GM19438 (cell line): ENCODE data around the gene GPSM1.

Experiments
- ATAC-seq: cut with Tn5 transposase; IDR thresholded peaks from one replicate; pipeline ENCODE4 v1.9.1; 2021; ENCODE audit warnings: low read depth; ENCODE audit not compliant: unreplicated experiment

Gene GPSM1

GRCh38 chr9:136303066-136303824 is 24.1 kb upstream of the GPSM1 start:
- ATAC-seq = no peak

DNA sequence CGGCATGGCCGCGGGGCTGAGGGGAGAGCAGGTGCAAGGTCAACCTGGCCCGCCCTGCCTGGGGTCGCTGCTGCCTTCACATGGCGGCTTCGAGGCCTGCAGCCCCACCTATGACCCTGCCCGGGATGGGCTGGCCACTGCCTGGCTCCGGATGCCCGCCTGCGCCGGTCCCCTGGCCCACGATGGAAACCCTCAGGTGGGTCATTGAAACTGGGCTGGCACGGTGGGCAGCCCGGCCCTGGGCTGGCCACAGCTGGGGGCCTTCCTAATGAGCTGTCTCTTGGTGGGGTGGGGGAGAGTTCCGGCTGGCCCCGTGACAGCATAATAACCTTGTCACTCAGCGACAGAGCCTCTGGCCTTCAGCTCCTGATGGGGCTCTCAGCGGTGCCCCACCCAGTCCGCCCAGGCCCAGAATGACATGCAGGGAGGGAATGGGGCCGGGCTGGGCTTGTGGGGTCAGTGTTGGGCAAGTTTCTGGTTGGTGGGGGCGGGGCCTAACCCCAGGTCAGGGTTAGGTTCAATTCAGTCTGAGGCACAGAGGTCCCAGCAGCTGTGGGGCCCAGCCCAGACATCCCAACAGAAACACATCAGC is 23.4 kb upstream of the GPSM1 start, which contains the start of gene CCDC187:
Gene CCDC187 (minus strand): TSS at position 270 of the 592 bp plus-strand sequence. CDS start 264 bp downstream, at position 6.
- no peak for ATAC-seq

DNA sequence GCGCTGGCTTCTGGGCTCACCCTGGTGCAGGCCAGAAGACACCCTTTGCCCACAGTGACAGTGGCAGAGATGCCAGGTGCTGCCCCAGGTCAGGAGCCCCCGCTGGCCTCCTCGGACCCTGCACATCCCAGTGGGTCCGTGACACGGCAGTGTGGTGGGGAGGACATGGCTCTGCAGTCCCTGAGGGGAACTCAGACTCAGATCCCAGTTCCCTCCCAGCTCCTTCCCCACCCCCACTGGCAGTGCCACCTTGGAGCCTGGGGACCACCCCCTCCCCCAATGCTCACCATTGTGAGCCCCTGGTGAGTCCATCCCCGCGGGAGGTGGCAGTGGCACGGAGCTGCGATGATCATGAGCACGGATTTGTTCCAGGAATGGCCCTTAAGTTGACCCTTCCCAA is 22.9 kb upstream of the GPSM1 start:
- no peak for ATAC-seq

GRCh38 chr9:136304981-136305380 is 22.4 kb upstream of the GPSM1 start:
- no peak for ATAC-seq

DNA sequence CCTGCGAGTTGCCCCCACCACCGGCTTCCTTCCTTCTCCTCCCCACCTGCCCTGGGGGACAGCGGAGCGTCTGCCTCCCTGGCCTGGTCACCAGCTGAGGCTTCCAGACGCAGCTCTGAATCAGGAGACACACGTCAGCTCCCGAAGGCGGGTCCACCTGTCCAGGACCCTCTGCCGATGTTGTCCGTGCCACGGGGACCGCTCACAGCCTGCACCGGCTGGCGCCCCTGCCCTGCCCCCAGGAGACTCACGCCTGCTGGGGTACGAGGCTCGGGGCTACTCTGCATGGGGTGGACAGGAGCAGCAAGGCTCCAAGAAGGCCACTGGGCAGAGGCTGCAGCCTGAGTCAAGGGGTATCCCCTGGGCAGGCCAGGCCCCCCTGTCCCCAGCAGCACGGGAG is 21.5 kb upstream of the GPSM1 start:
- ATAC-seq = no peak

GRCh38 chr9:136306211-136307208 is 20.8 kb upstream of the GPSM1 start:
- no peak for ATAC-seq

- no peak for ATAC-seq
Measured at GRCh38 chr9:136307215-136307750, 20.1 kb upstream of the GPSM1 start.

GRCh38 chr9:136308006-136308701 is 19.2 kb upstream of the GPSM1 start:
- ATAC-seq = no peak

GRCh38 chr9:136308702-136309053 is 18.7 kb upstream of the GPSM1 start:
- ATAC-seq = no peak

GRCh38 chr9:136309101-136309801 is 18.1 kb upstream of the GPSM1 start:
- ATAC-seq = no peak

DNA sequence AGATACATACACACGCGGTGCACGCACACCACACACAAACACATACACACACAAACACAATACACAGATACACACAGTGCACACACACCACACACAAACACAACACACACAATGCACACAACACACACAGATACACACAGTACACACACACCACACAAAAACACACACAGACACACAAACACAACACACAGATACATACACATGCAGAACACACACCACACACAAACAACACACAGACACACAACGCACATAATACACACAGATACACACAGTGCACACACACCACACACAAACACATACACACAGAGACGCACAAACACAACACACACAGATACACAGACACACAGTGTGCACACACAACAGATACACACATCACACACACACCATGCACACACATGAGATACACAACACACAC is 17.5 kb upstream of the GPSM1 start:
- no peak for ATAC-seq

GRCh38 chr9:136310273-136311030 is 16.9 kb upstream of the GPSM1 start:
- no peak for ATAC-seq

- no peak for ATAC-seq
Measured at GRCh38 chr9:136311051-136312008, 16.0 kb upstream of the GPSM1 start.

DNA sequence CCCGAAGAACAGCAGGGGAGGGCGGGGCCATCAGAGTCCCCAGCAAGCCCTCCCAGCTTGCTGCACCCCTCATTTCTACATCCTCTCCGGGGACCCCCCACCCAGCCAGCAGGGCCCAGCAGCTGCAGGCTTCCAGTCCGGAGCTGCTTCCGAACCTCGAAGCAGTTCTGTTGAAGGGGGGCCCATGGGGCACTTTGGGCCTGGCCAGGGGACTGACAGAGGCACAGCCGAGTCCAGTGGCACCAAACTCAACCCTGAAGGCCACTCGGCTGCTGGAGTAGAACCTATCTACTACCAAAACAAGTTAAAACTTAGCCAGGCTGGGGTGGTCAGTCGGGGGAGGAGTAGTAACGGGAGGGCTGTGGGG is 15.3 kb upstream of the GPSM1 start:
- no peak for ATAC-seq

- ATAC-seq = no peak
Measured at GRCh38 chr9:136312436-136312835, 14.9 kb upstream of the GPSM1 start.

DNA sequence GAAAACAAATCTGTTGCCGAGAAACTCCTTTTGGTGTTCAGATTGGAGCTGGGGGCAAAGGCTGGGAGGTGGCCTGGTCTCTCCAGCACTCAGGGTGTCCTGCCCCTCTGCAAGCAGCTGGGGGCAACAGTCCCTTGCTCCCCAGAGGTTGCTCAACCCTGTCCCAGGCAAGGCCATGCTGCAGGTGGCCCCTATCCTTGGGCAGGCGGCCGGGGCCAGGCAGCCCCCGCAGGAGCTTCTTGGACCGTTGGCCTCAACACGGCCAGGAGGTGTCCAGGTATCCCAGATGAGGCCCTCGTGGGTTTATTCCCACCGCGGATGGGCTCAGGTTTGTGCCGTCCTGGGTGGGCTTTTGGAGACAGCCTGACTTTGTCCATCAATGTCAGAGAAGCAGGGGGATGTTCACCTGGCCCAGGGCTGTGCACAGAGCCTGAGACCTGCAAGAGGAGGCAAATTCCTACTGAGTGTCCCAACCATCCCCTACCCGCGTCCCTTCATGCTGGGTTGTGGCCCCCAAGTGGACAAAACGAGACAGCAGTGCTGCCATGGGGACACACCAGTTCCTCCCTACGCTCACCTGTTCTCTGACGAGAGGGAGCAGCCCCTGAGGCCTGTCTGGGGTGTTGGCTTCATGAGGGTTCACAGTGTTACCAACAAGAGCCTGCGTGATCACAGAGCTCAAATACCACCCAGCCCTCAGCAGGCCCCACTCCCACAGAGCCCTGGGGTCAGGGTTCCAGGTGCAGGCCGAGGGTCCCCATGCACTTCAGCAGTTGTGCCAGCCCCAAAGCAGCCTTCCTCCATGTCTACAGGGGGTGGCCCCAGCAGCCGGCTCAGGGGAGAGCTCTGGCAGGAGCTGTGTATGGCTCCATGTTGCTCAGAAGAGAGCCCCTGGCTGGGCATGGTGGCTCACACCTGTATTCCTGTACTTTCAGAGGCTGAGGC is 14.0 kb upstream of the GPSM1 start:
- no peak for ATAC-seq

DNA sequence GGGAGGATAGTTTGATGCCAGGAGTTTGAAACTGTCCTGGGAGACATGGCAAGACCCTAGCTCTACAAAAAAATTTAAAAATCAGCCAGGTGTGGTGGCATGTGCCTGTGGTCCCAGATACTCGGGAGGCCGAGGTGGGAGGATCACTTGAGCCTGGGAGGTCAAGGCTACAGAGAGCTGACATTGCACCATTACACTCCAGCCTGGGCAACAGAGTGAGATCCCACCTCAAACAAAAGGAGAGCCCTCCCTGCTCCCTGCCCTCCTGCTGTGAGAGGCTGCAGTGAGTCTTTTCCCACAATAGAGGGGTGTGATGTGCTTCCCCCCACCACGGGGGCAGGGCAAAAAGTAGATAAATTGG is 13.3 kb upstream of the GPSM1 start:
- ATAC-seq = no peak
